ENCODE data around the gene MYLK. TPM values are rescaled to one million over a fixed set of nuclear protein-coding genes. Genes with fewer than 3 reads are reported as not detected.
A peak's percentile ranks its signal among the peaks of the same experiment; 100 is the strongest.
"Not testable (repeated sequence)": the region's sequence is repeated elsewhere in the genome, so short reads cannot be mapped to it uniquely, and the experiment has no call there.

The MYLK gene
- polyA plus RNA-seq, 1 donor from 2014 or later = 2.4 TPM

DNA sequence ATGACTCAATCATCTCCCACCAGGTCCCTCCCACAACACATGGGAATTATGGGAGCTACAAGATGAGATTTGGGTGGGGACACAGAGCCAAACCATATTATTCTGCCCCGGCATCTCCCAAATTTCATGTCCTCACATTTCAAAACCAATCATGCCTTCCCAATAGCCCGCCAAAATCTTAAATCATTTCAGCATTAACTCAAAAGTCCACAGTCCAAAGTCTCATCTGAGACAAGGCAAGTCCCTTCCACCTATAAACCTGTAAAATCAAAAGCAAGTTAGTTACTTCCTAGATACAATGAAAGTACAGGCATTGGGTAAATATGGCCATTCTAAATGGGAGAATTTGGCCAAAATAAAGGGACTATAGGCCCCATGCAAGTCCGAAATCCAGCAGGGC is 6.0 kb upstream of the MYLK start:
- H3K27ac Mint-ChIP-seq, H3K36me3 Mint-ChIP-seq, H3K4me3 Mint-ChIP-seq, H3K4me1 Mint-ChIP-seq: not testable (repeated sequence)
- Mint-ChIP-seq H3K9me3 (peaks cover 14 to 28% (median 14%) of the 10 kb centered on the region in 3 donors), H3K27me3 (peaks cover 15% of the 10 kb centered on the region)

DNA sequence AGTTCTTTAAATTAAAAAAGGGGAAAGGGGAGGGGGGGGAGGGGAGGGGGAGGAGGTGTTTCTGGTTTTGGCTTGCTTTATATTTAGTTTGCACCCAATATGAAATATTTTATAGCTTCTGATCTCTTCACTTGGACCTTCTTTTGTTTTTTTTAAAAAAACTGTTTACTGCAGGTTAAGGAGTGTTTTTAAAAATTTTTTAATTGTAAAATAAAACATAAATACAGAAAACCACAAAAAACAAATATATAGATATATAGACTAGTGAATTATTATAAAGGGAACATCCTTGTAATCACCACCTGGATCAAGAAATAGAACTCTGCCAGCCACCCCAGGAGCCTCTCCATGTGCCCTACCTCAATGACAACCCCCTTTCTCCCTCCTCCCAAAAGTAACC is 861 bp upstream of the MYLK start:
- H3K27ac Mint-ChIP-seq = no peak overlapping the region
- peaks cover 0 to 11% (median 4%) of the 10 kb centered on the region in 3 donors for H3K4me1 Mint-ChIP-seq
- H3K9me3 Mint-ChIP-seq = peaks cover 0 to 5% (median 4%) of the 10 kb centered on the region in 3 donors
- peaks cover 41% of the 10 kb centered on the region for H3K27me3 Mint-ChIP-seq
- no peaks in the 10 kb centered on the region for H3K36me3 Mint-ChIP-seq
- H3K4me3 Mint-ChIP-seq = no peak overlapping the region

DNA sequence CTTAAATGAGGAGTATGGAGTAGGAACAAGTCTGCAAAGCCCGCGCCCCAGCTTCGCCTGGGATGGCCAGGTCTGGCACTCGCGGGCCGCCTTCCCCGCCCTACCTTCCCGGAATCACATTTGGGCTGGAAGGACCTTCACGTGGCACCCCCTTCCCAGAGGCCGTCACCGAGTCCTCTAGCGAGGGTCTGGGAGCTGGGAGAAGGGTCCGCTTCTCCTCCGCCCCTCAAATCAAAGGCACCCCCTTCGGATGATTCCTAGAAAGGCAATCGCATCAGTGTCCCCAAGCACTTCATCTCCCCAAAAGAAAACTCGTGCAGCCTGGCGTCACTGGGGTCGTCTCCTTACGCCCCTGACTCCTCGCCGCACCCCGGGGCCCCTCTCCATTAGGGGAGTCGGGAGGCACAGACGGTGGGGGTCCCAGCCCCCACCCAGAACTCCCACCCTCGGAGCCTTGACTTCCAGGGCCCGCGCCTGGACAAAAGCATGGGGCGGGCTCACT is 380 bp downstream of the MYLK start:
- Mint-ChIP-seq H3K27me3 (peaks cover 41% of the 10 kb centered on the region), H3K4me3 (peak overlapping the region in 2 of 4 donors; percentile 63 to 80), H3K27ac (no peak overlapping the region), H3K36me3 (no peaks in the 10 kb centered on the region), H3K9me3 (peaks cover 0 to 2% (median 0%) of the 10 kb centered on the region in 3 donors), H3K4me1 (peaks cover 0 to 11% (median 4%) of the 10 kb centered on the region in 3 donors)

DNA sequence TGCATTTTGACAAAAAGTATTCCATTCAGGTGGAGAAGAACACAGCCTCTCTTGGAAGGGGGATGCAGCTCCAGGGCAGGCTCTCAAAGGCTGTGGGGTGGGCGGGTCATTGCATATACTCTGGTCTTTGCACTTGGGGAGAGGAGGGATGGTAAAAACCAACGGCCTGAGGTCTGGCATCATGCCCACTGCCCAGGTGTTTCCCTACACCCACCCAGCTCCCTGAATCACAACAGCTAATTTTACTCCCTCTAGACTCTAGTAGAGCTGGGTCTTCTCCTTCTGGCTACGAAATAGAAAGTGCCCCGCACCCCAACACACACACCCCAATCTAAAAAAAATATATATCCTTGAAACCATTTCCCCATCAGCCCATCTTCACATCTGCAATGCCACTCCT is 1.0 kb downstream of the MYLK start:
- H3K4me3 Mint-ChIP-seq = peak overlapping the region in 1 of 4 donors; percentile 23
- peaks cover 0 to 11% (median 4%) of the 10 kb centered on the region in 3 donors for H3K4me1 Mint-ChIP-seq
- peaks cover 0 to 2% (median 0%) of the 10 kb centered on the region in 3 donors for H3K9me3 Mint-ChIP-seq
- no peak overlapping the region for H3K27ac Mint-ChIP-seq
- H3K27me3 Mint-ChIP-seq = peaks cover 39% of the 10 kb centered on the region
- H3K36me3 Mint-ChIP-seq = no peaks in the 10 kb centered on the region

DNA sequence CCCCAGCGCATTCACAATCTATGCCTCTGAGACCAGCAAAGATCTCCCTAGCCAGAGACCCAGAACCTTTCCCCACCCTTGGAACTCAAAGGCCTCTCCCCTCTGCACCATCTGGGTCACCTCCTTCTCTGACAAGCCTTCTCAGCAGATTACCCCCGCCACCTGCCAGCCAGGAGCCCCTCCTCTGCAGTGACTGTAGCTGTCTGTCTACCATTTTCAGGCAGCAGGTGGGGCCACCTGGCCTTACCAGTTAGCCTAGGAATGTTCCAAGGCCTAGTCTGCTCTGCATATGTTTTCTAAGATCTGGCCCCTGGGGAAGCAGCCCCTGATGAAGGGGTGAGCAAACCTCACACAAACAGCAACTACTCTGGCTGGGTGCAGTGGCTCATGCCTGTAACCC is 2.4 kb downstream of the MYLK start:
- Mint-ChIP-seq H3K27ac (no peak overlapping the region), H3K36me3 (no peaks in the 10 kb centered on the region), H3K27me3 (peaks cover 38% of the 10 kb centered on the region)

DNA sequence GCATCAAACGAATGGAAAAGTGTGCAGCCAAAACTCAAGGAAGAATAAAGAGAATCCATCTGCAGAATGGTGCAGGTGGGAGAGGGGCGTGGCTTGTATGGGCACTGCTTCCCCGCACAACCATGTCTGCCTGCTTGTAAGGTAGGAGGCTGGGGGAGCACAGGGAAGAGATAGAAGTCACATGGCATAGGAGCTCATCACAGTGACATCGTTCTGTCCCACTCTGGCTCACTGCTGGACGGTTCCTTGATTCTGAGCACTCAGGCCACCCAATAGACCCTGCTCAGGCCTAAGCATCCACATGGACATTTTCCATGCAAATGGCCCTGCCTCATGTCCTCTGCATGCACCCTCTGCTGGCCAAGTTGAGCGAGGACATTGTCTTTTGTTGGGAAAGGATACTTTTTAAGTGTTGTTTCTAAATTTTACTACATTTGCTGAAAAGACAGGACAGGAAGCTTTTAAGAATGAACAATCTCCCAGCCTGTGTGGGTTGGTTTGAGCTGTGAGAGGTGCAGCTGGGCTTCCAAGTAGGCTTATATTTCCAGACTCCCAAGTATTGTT is 3.1 kb downstream of the MYLK start:
- Mint-ChIP-seq H3K4me3 (peak overlapping the region in 1 of 4 donors; percentile 73), H3K9me3 (peaks cover 0 to 2% (median 0%) of the 10 kb centered on the region in 3 donors), H3K4me1 (peaks cover 0 to 11% (median 4%) of the 10 kb centered on the region in 3 donors), H3K27ac (no peak overlapping the region), H3K27me3 (peaks cover 33% of the 10 kb centered on the region), H3K36me3 (no peaks in the 10 kb centered on the region)

More for the DNA sequence above, 2.4 kb downstream of the MYLK start:
- peaks cover 0 to 2% (median 0%) of the 10 kb centered on the region in 3 donors for H3K9me3 Mint-ChIP-seq
- H3K4me1 Mint-ChIP-seq = peaks cover 0 to 11% (median 4%) of the 10 kb centered on the region in 3 donors
- H3K4me3 Mint-ChIP-seq = no peak overlapping the region

DNA sequence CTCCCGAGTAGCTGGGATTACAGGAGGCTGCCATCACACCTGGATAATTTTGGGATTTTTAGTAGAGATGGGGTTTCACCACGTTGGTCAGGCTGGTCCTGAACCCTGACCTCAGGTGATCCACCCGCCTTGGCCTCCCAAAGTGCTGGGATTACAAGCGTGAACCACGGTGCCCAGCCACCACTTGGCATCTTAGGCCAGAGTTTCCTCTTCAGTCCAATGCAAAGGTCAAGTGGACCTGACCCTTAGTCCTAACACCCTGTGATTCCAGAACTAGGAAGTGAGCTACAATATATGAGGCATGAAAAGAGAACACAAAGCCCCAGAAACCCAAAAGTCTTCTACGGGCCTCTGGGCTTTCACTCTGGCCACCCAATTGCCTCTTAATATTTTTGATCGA is 5.3 kb downstream of the MYLK start:
- peaks cover 19% of the 10 kb centered on the region for H3K27me3 Mint-ChIP-seq
- no peaks in the 10 kb centered on the region for H3K36me3 Mint-ChIP-seq
- no peak overlapping the region for H3K27ac Mint-ChIP-seq
- peaks cover 0 to 6% (median 0%) of the 10 kb centered on the region in 3 donors for H3K4me1 Mint-ChIP-seq
- H3K4me3 Mint-ChIP-seq = no peak overlapping the region
- H3K9me3 Mint-ChIP-seq = peaks cover 0 to 2% (median 0%) of the 10 kb centered on the region in 3 donors

DNA sequence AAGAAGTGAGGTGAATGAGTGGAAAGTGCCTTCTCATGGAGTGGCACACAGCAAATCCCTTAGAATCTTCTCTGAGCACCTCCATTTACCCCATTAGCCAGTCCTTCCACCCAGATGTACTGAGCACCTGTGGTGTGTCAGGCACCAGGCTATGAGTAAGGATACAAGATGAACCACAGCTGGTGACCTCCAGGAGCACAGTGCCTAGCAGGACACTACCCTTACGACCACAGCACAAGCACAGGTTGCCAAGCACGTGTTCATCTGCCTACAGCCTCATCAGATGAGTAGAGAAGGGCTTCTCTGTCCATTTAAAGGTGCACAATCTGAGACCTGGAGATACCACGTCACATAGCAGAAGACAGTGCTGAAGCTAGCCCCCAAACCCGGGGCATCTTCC is 6.2 kb downstream of the MYLK start:
- no peak overlapping the region for H3K27ac Mint-ChIP-seq
- no peaks in the 10 kb centered on the region for H3K4me1 Mint-ChIP-seq
- no peak overlapping the region for H3K4me3 Mint-ChIP-seq
- H3K36me3 Mint-ChIP-seq = no peaks in the 10 kb centered on the region
- peaks cover 11% of the 10 kb centered on the region for H3K27me3 Mint-ChIP-seq
- H3K9me3 Mint-ChIP-seq = peaks cover 0 to 2% (median 0%) of the 10 kb centered on the region in 3 donors

GRCh38 chr3:123877466-123877865 is 6.7 kb downstream of the MYLK start:
- Mint-ChIP-seq H3K4me3 (no peak overlapping the region), H3K4me1 (no peaks in the 10 kb centered on the region), H3K9me3 (no peaks in the 10 kb centered on the region), H3K27me3 (peaks cover 9% of the 10 kb centered on the region), H3K36me3 (no peaks in the 10 kb centered on the region), H3K27ac (no peak overlapping the region)

DNA sequence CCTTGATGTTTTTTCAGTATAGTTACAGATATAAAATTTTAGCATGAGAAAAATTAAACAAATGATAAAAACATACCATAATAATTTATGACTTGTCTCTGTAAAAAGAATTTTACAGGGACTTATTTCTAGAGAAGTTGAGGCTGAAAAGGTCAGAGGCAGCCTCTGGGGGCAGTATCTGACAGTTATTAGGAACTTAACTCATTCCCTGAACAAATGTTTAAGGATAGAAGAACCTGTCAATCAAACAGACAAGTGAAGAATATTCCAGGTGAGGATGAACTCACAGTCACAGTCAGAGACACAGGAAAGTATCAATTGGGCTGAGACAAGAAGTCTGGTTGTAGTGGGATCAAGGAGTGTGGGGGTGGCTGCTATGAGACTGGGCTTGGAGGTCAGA is 7.3 kb downstream of the MYLK start:
- no peaks in the 10 kb centered on the region for H3K36me3 Mint-ChIP-seq
- H3K4me1 Mint-ChIP-seq = no peaks in the 10 kb centered on the region
- no peak overlapping the region for H3K27ac Mint-ChIP-seq
- H3K9me3 Mint-ChIP-seq = no peaks in the 10 kb centered on the region
- H3K4me3 Mint-ChIP-seq = no peak overlapping the region
- H3K27me3 Mint-ChIP-seq = peaks cover 9% of the 10 kb centered on the region

- Mint-ChIP-seq H3K4me3 (no peak overlapping the region), H3K36me3 (no peaks in the 10 kb centered on the region), H3K27ac (no peak overlapping the region), H3K27me3 (peaks cover 5% of the 10 kb centered on the region), H3K9me3 (no peaks in the 10 kb centered on the region), H3K4me1 (no peaks in the 10 kb centered on the region)
Measured at GRCh38 chr3:123872621-123873020, 11.5 kb downstream of the MYLK start.

- Mint-ChIP-seq H3K4me3 (no peak overlapping the region), H3K27me3 (peaks cover 8% of the 10 kb centered on the region), H3K9me3 (no peaks in the 10 kb centered on the region), H3K4me1 (no peaks in the 10 kb centered on the region), H3K36me3 (no peaks in the 10 kb centered on the region), H3K27ac (no peak overlapping the region)
Measured at GRCh38 chr3:123871946-123872345, 12.2 kb downstream of the MYLK start.

DNA sequence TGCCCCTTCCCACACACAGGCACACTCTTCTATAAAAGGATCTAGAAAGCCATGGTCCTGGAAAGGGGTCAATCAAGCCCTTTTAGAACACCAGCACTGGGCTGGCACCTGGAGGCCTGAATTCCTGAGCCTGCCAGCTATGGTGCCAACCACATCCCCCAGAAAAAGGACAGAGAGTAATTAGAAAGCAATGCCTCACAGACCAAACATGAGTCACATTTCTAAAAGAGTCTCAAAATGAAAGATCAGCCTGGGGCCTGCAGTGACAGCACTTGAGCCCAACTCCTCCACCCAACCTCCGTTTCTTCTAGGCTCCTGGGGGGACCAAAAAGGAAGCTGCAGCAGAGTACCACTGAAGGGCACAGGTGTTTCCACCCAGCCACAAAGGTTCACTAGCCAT is 14.1 kb downstream of the MYLK start:
- no peaks in the 10 kb centered on the region for H3K9me3 Mint-ChIP-seq
- H3K4me1 Mint-ChIP-seq = no peaks in the 10 kb centered on the region
- H3K27ac Mint-ChIP-seq = no peak overlapping the region
- H3K4me3 Mint-ChIP-seq = no peak overlapping the region
- H3K36me3 Mint-ChIP-seq = no peaks in the 10 kb centered on the region
- H3K27me3 Mint-ChIP-seq = peaks cover 9% of the 10 kb centered on the region

DNA sequence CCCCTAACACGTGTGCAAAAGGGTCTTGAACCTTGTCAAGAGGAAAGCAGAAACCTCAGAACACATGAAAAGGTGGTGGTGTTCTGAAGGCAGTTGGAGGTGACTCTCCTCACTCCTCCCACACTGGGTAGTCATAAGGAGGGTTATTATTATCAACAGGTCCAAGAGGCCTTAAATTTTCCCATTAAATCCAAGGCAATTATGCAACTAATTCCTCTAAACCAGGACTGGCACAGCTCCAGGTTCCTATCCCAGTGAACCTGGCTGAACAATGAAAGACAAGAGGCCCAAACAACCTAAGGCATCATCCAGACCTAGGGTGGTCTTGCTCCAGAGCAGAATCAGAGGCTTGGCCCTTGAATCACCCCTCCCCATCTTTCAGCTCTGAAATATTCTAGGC is 15.0 kb downstream of the MYLK start:
- Mint-ChIP-seq H3K4me1 (no peaks in the 10 kb centered on the region), H3K27me3 (peaks cover 10% of the 10 kb centered on the region), H3K36me3 (no peaks in the 10 kb centered on the region), H3K4me3 (no peak overlapping the region), H3K27ac (no peak overlapping the region), H3K9me3 (no peaks in the 10 kb centered on the region)

- Mint-ChIP-seq H3K36me3 (no peaks in the 10 kb centered on the region), H3K27me3 (peaks cover 6% of the 10 kb centered on the region), H3K4me3 (no peak overlapping the region), H3K9me3 (peaks cover 0 to 2% (median 0%) of the 10 kb centered on the region in 3 donors), H3K27ac (no peak overlapping the region), H3K4me1 (no peaks in the 10 kb centered on the region)
Measured at GRCh38 chr3:123864706-123865105, 19.4 kb downstream of the MYLK start.

DNA sequence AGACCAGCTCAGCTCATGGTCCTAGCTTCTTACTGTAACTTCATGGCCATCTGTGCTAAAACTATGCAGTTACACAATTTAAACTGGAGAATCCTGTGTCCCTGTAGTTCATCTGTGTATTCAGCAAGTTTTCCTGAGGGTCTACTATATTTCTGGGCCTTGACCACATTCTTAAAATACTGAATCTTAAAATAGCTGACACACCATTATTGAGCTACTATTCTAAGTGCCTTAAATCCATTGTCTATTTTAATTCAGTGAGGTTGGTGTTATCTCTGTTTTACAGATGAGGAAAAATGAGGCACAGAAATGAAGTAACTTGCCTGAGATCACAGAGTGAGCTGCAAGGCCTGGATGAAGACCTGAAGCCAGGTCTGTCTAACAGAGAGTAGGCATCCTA is 22.0 kb downstream of the MYLK start:
- peaks cover 0 to 2% (median 0%) of the 10 kb centered on the region in 3 donors for H3K9me3 Mint-ChIP-seq
- no peak overlapping the region for H3K4me3 Mint-ChIP-seq
- H3K27ac Mint-ChIP-seq = no peak overlapping the region
- no peaks in the 10 kb centered on the region for H3K4me1 Mint-ChIP-seq
- H3K27me3 Mint-ChIP-seq = peaks cover 4% of the 10 kb centered on the region
- no peaks in the 10 kb centered on the region for H3K36me3 Mint-ChIP-seq
